Neural progenitor cell (in vitro differentiated cells): ENCODE data around the gene MORN1. TPM values are rescaled to one million over a fixed set of nuclear protein-coding genes. Genes with fewer than 3 reads are reported as not detected.
A peak's percentile ranks its signal among the peaks of the same experiment; 100 is the strongest.
"Not testable (repeated sequence)": the region's sequence is repeated elsewhere in the genome, so short reads cannot be mapped to it uniquely, and the experiment has no call there.

Experiments used
- DNase-seq: peaks from one replicate; pipeline ENCODE4 v3.0.0-alpha.2; 2016; ENCODE audit warnings: low spot score
- H2AFZ ChIP-seq: fragments of 200-600 bp; sonication (generic); replicated peaks from 2 replicates; pipeline ENCODE4 v1.6.1; 2016; ENCODE audit warnings: antibody characterized with exemption
- H3F3A ChIP-seq: fragments of 200-600 bp; sonication (generic); 2 replicates; pipeline ENCODE4 v1.6.1; 2016; ENCODE audit warnings: antibody characterized with exemption, low read depth
- H3K27ac ChIP-seq: fragments of 200-600 bp; sonication (generic); 2 replicates; pipeline ENCODE4 v1.5.1; 2016; ENCODE audit warnings: mild to moderate bottlenecking
- H3K27me3 ChIP-seq: fragments of 200-600 bp; sonication (generic); 2 replicates; pipeline ENCODE4 v1.6.1; 2016; ENCODE audit warnings: mild to moderate bottlenecking, moderate library complexity
- H3K36me3 ChIP-seq: fragments of 200-600 bp; sonication (generic); 2 replicates; pipeline ENCODE4 v1.5.1; 2016
- H3K4me1 ChIP-seq: fragments of 200-600 bp; sonication (generic); 2 replicates; pipeline ENCODE4 v1.6.1; 2016; ENCODE audit warnings: mixed run types
- H3K4me2 ChIP-seq: fragments of 200-600 bp; sonication (generic); 2 replicates; pipeline ENCODE4 v1.6.1; 2016
- H3K4me3 ChIP-seq: fragments of 200-600 bp; sonication (generic); 2 replicates; pipeline ENCODE4 v1.5.1; 2016
- H3K79me2 ChIP-seq: fragments of 200-600 bp; sonication (generic); 2 replicates; pipeline ENCODE4 v1.6.1; 2016; ENCODE audit warnings: low read depth
- H3K9ac ChIP-seq: fragments of 200-600 bp; sonication (generic); 2 replicates; pipeline ENCODE4 v1.6.1; 2016
- H3K9me3 ChIP-seq: fragments of 200-600 bp; sonication (generic); 2 replicates; pipeline ENCODE4 v1.5.1; 2016; ENCODE audit warnings: low read depth
- H4K20me1 ChIP-seq: fragments of 200-600 bp; sonication (generic); 2 replicates; pipeline ENCODE4 v1.6.1; 2016; ENCODE audit warnings: low read depth
- H3K27ac Mint-ChIP-seq: 3 replicates; pipeline ENCODE4 v1.8.0; 2021; ENCODE audit warnings: mixed read lengths
- H3K27me3 Mint-ChIP-seq: 2 replicates; pipeline ENCODE4 v1.8.0; 2022; ENCODE audit warnings: low read depth, mild to moderate bottlenecking, inconsistent platforms, moderate library complexity, mixed read lengths; ENCODE audit not compliant: insufficient read depth
- H3K36me3 Mint-ChIP-seq: 3 replicates; pipeline ENCODE4 v1.8.0; 2021; ENCODE audit warnings: mixed read lengths
- H3K4me1 Mint-ChIP-seq: 3 replicates; pipeline ENCODE4 v1.8.0; 2021; ENCODE audit warnings: mixed read lengths
- H3K4me3 Mint-ChIP-seq: 3 replicates; pipeline ENCODE4 v1.8.0; 2021; ENCODE audit warnings: mild to moderate bottlenecking, moderate library complexity, mixed read lengths
- H3K9me3 Mint-ChIP-seq: 3 replicates; pipeline ENCODE4 v1.8.0; 2020; ENCODE audit warnings: mixed read lengths
- EZH2 ChIP-seq: fragments of 200-600 bp; sonication (generic); IDR thresholded peaks from 2 replicates; pipeline ENCODE4 v1.6.1; 2017; ENCODE audit warnings: antibody characterized with exemption, mild to moderate bottlenecking, moderate library complexity
- EZH2phosphoT487 ChIP-seq: fragments of 200-600 bp; sonication (generic); IDR thresholded peaks from 2 replicates; pipeline ENCODE4 v1.6.1; 2017; ENCODE audit warnings: antibody characterized with exemption
- total RNA-seq: library from RNA; depleted of rRNA; stranded (reverse); fragments of >200 nt; gene quantifications from 2 replicates; pipeline ENCODE4 v1.2.3, GENCODE V29; 2015; ENCODE audit warnings: low replicate concordance
- TF ChIP-seq, protein P1 (sequence below): fragments of 200-600 bp; sonication (generic); IDR thresholded peaks from 2 replicates; pipeline ENCODE4 v1.5.1; 2017; ENCODE audit warnings: antibody characterized with exemption, mild to moderate bottlenecking

MORN1 gene
- 7.0 and 15.5 TPM in 2 replicates for total RNA-seq

- TF ChIP-seq, protein P1, sequence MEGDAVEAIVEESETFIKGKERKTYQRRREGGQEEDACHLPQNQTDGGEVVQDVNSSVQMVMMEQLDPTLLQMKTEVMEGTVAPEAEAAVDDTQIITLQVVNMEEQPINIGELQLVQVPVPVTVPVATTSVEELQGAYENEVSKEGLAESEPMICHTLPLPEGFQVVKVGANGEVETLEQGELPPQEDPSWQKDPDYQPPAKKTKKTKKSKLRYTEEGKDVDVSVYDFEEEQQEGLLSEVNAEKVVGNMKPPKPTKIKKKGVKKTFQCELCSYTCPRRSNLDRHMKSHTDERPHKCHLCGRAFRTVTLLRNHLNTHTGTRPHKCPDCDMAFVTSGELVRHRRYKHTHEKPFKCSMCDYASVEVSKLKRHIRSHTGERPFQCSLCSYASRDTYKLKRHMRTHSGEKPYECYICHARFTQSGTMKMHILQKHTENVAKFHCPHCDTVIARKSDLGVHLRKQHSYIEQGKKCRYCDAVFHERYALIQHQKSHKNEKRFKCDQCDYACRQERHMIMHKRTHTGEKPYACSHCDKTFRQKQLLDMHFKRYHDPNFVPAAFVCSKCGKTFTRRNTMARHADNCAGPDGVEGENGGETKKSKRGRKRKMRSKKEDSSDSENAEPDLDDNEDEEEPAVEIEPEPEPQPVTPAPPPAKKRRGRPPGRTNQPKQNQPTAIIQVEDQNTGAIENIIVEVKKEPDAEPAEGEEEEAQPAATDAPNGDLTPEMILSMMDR, result no peak
- no peak for TF ChIP-seq EZH2phosphoT487
- TF ChIP-seq EZH2, result no peak
- Mint-ChIP-seq H3K4me3 (peak within 1 kb of the TSS; percentile 91), H3K27ac (peak within 1 kb of the TSS; percentile 91), H3K9me3 (no peaks in the 10 kb centered on the region), H3K4me1 (peaks cover 24% of the 10 kb centered on the region), H3K36me3 (peaks cover 17% of the 10 kb centered on the region), H3K27me3 (peaks cover 4% of the 10 kb centered on the region)
- Histone ChIP-seq H3K27ac (peak within 1 kb of the TSS; percentile 42), H3K27me3 (no peaks in the 10 kb centered on the region), H3K9me3 (no peaks in the 10 kb centered on the region), H4K20me1 (peaks cover 15% of the 10 kb centered on the region), H3F3A (peaks cover 10% of the 10 kb centered on the region), H3K4me2 (peak within 1 kb of the TSS; percentile 90), H3K36me3 (no peaks in the 10 kb centered on the region), H3K79me2 (peaks cover 49% of the 10 kb centered on the region), H3K4me3 (peak within 1 kb of the TSS; percentile 95), H3K4me1 (peaks cover 9% of the 10 kb centered on the region), H2AFZ (peak within 1 kb of the TSS; percentile 57), H3K9ac (peak within 1 kb of the TSS; percentile 77)
- peak; percentile 100 for DNase-seq
Observed at GRCh38 chr1:2391041-2391930, at the start of gene MORN1, which contains the start of gene RER1. MORN1 (minus strand) TSS chr1:2391554; CDS start chr1:2391533, 21 bp downstream. RER1 (plus strand) TSS chr1:2391841; CDS start chr1:2395791, 3,950 bp downstream.

GRCh38 chr1:2440346-2440745 is 49.0 kb upstream of the MORN1 start:
- H2AFZ ChIP-seq, H4K20me1 ChIP-seq, H3K27ac Mint-ChIP-seq, H3K9me3 ChIP-seq, H3K36me3 Mint-ChIP-seq, H3K4me3 Mint-ChIP-seq, H3K79me2 ChIP-seq, H3K9me3 Mint-ChIP-seq, H3K9ac ChIP-seq, H3K27ac ChIP-seq, DNase-seq, H3K36me3 ChIP-seq, H3K4me3 ChIP-seq, H3K4me2 ChIP-seq, H3K4me1 Mint-ChIP-seq: not testable (repeated sequence)
- Histone ChIP-seq H3K4me1 (peaks cover 21% of the 10 kb centered on the region), H3K27me3 (peaks cover 42% of the 10 kb centered on the region), H3F3A (peaks cover 12% of the 10 kb centered on the region)
- H3K27me3 Mint-ChIP-seq, result peaks cover 18% of the 10 kb centered on the region

DNA sequence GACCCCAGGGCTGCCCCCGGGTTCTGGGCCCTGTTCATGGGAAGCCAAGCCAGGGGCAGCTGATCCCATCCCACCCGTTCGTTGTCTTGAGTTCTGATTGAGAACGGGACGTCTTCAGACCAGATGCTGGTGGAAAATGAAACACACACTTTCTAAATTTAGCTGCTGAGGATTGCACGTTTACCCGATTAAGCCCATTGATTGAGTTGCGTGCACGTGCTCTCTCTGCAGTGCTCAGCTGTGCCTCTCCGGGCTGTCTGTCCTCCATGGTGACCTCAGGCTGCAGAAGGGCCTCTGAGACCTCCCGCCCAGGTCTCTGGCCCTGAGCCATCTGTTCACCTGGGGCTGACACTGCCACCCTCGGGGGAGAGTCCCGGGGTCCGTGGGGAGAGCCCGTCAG is 48.0 kb upstream of the MORN1 start:
- no peaks in the 10 kb centered on the region for H3K9me3 Mint-ChIP-seq
- H3K27ac Mint-ChIP-seq, result peak overlapping the region; percentile 87
- Histone ChIP-seq H3K9ac (no peak overlapping the region), H4K20me1 (no peaks in the 10 kb centered on the region), H3K36me3 (no peaks in the 10 kb centered on the region), H3K9me3 (no peaks in the 10 kb centered on the region), H3K79me2 (no peaks in the 10 kb centered on the region), H3K27ac (no peak overlapping the region), H2AFZ (no peak overlapping the region), H3K27me3 (peaks cover 34% of the 10 kb centered on the region), H3F3A (peaks cover 3% of the 10 kb centered on the region), H3K4me3 (no peak overlapping the region), H3K4me1 (peaks cover 13% of the 10 kb centered on the region), H3K4me2 (no peak overlapping the region)
- peaks cover 2% of the 10 kb centered on the region for H3K4me1 Mint-ChIP-seq
- TF ChIP-seq, protein P1, result no peak
- TF ChIP-seq EZH2 (no peak), EZH2phosphoT487 (no peak)
- no peak for DNase-seq
- no peak overlapping the region for H3K4me3 Mint-ChIP-seq
- H3K27me3 Mint-ChIP-seq, result peaks cover 12% of the 10 kb centered on the region
- no peaks in the 10 kb centered on the region for H3K36me3 Mint-ChIP-seq

GRCh38 chr1:2438641-2439040 is 47.3 kb upstream of the MORN1 start:
- no peak overlapping the region for H3K9ac ChIP-seq
- Mint-ChIP-seq H3K4me1 (peaks cover 3% of the 10 kb centered on the region), H3K36me3 (no peaks in the 10 kb centered on the region), H3K9me3 (no peaks in the 10 kb centered on the region), H3K27me3 (peaks cover 11% of the 10 kb centered on the region), H3K27ac (no peak overlapping the region), H3K4me3 (no peak overlapping the region)
- H3K4me1 ChIP-seq, result peaks cover 8% of the 10 kb centered on the region
- no peak overlapping the region for H2AFZ ChIP-seq
- no peaks in the 10 kb centered on the region for H3K79me2 ChIP-seq
- H3K27me3 ChIP-seq, result peaks cover 30% of the 10 kb centered on the region
- no peaks in the 10 kb centered on the region for H4K20me1 ChIP-seq
- no peaks in the 10 kb centered on the region for H3F3A ChIP-seq
- no peaks in the 10 kb centered on the region for H3K36me3 ChIP-seq
- no peak for DNase-seq
- H3K27ac ChIP-seq, result no peak overlapping the region
- no peak overlapping the region for H3K4me2 ChIP-seq
- no peak overlapping the region for H3K4me3 ChIP-seq
- H3K9me3 ChIP-seq, result no peaks in the 10 kb centered on the region
- TF ChIP-seq EZH2 (no peak), EZH2phosphoT487 (no peak)
- TF ChIP-seq, protein P1, result no peak
